ENCODE measurements around the gene MARK1.

DNA sequence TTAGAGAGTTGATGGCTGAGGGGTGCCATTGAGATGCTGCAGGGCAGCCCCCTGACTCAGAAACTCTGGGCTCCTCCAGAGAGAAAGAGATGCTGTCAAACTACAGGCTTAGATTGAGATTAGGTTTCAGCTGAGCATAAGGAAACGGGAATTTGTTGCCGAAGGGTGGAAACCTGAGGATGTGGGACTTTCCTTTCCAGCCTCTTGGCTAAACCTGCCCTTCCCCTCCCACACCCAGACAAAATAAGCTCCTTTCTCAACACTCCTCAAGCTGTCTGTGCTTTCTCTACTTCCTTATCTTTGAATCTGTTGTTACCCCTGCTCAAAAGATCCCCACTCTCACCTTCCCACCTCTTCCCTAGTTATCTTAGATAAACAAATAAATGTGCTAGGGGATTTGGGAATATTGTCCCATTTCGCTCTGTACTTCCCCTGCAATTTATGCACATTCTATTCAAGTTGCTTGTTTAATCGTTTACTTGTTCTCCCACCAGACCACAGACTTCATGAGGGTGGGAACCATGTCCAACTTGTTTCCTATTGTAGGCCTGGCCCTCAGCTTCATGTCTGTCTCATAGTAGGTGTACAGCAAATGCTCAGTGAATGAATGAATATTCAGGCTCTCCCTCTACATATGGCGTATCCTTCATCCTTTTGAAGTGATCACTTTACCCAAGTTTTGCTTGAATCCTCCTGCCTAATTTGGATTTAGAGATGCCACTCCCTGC lies 30.6 kb upstream of the MARK1 start:
- TF ChIP-seq, protein P1, sequence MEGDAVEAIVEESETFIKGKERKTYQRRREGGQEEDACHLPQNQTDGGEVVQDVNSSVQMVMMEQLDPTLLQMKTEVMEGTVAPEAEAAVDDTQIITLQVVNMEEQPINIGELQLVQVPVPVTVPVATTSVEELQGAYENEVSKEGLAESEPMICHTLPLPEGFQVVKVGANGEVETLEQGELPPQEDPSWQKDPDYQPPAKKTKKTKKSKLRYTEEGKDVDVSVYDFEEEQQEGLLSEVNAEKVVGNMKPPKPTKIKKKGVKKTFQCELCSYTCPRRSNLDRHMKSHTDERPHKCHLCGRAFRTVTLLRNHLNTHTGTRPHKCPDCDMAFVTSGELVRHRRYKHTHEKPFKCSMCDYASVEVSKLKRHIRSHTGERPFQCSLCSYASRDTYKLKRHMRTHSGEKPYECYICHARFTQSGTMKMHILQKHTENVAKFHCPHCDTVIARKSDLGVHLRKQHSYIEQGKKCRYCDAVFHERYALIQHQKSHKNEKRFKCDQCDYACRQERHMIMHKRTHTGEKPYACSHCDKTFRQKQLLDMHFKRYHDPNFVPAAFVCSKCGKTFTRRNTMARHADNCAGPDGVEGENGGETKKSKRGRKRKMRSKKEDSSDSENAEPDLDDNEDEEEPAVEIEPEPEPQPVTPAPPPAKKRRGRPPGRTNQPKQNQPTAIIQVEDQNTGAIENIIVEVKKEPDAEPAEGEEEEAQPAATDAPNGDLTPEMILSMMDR (IDR thresholded peaks at IDR 0.05) = no peak
- no peak for TF ChIP-seq EP300 (IDR thresholded peaks at IDR 0.05; ENCODE audit: low read depth)
